Measurements from ENCODE around the gene FAF2.
"Not testable (repeated sequence)": the region's sequence is repeated elsewhere in the genome, so short reads cannot be mapped to it uniquely, and the experiment has no call there.

Gene FAF2

DNA sequence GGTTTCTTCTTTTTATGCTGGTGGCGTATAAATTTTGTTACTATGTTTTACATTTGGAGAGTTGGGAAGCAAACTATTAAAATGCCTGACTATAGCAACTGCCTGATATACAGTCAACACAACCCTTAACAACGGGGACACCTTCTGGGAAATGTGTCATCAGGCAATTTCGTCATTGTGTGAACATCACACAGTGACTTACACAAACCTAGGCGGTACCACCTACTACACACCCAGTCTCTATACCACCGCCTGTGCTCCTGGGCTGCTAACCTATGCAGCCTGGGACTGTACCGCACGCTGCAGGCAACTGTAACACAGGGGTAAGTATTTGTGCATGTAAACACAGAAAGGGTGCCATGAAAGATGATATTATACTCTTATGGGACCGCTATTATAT lies 99.6 kb downstream of the FAF2 start:
- peaks cover 23% of the 10 kb centered on the region for H3K4me1 ChIP-seq (ENCODE audit: insufficient read depth, poor library complexity, severe bottlenecking)
- no peaks in the 10 kb centered on the region for H3K36me3 ChIP-seq (ENCODE audit: low read depth)
- no peak overlapping the region for H3K4me3 ChIP-seq (ENCODE audit: severe bottlenecking)
- no peaks in the 10 kb centered on the region for H3K9me3 ChIP-seq (ENCODE audit: severe bottlenecking)
- no peak overlapping the region for H3K27ac ChIP-seq (ENCODE audit: poor library complexity, severe bottlenecking)
- DNase-seq (ENCODE audit: low spot score) (no peak), ATAC-seq (ENCODE audit: low read depth) (no peak)
- TF ChIP-seq, protein P1, sequence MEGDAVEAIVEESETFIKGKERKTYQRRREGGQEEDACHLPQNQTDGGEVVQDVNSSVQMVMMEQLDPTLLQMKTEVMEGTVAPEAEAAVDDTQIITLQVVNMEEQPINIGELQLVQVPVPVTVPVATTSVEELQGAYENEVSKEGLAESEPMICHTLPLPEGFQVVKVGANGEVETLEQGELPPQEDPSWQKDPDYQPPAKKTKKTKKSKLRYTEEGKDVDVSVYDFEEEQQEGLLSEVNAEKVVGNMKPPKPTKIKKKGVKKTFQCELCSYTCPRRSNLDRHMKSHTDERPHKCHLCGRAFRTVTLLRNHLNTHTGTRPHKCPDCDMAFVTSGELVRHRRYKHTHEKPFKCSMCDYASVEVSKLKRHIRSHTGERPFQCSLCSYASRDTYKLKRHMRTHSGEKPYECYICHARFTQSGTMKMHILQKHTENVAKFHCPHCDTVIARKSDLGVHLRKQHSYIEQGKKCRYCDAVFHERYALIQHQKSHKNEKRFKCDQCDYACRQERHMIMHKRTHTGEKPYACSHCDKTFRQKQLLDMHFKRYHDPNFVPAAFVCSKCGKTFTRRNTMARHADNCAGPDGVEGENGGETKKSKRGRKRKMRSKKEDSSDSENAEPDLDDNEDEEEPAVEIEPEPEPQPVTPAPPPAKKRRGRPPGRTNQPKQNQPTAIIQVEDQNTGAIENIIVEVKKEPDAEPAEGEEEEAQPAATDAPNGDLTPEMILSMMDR (IDR thresholded peaks at IDR 0.05; ENCODE audit: poor library complexity, severe bottlenecking), result no peak
- H3K27me3 ChIP-seq (ENCODE audit: insufficient read depth, poor library complexity, severe bottlenecking), result no peaks in the 10 kb centered on the region

DNA sequence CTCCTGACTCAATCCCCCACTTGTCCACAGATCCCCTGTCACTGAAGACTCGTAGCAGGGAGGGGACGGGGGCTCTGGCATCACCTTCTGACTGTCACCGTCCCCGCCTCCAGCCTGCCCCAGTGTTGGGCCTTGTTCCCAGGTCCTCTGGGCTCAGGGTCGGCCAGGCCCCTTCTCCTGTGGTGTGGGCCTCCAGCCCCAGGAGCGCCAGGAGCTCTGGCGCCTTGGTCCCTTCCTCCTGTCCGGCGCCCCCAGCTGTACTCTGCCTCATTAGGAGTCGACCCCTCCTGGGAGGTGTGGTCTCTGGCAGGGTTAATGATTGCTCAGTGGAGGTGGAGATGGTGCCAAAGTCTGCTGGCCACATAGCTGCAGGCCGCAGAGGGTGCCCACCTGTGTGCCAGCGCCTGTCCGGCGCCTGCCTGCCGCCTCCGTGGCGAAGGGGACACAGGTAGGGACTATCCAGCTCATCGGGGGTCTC lies 100.8 kb downstream of the FAF2 start, which contains the start of gene CDHR2:
TSS of gene CDHR2 (plus strand) at position 376 of the 478 bp plus-strand sequence. CDS start 16,011 bp downstream, outside the sequence.
- H3K4me1 ChIP-seq (ENCODE audit: insufficient read depth, poor library complexity, severe bottlenecking), result peaks cover 34% of the 10 kb centered on the region

DNA sequence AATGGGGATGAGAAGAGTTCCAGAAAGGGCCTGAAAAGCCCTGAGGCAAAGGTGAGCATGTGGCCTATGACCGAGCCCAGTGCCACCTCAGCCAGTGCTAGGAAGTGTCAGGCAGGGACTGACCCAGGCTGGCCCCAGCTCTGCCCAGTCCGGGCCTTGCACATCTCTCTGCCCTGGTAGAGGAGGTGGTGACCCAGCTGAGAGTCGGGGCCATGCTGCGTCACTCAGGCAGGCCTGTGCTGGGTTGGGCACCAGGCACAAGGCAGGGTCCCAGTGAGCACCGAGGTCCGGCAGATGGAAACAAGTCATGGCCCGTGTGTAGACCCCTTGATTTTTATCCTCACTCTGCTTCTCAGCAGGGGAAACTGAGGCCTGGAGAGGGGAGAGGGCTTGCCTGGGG lies 101.7 kb downstream of the FAF2 start:
- Histone ChIP-seq H3K36me3 (ENCODE audit: low read depth) (no peaks in the 10 kb centered on the region), H3K27ac (ENCODE audit: poor library complexity, severe bottlenecking) (no peak overlapping the region), H3K4me1 (ENCODE audit: insufficient read depth, poor library complexity, severe bottlenecking) (peaks cover 37% of the 10 kb centered on the region), H3K27me3 (ENCODE audit: insufficient read depth, poor library complexity, severe bottlenecking) (no peaks in the 10 kb centered on the region), H3K9me3 (ENCODE audit: severe bottlenecking) (no peaks in the 10 kb centered on the region), H3K4me3 (ENCODE audit: severe bottlenecking) (no peak overlapping the region)
- DNase-seq (ENCODE audit: low spot score) (no peak), ATAC-seq (ENCODE audit: low read depth) (no peak)
- TF ChIP-seq, protein P1 (IDR thresholded peaks at IDR 0.05; ENCODE audit: poor library complexity, severe bottlenecking), result no peak

More for the DNA sequence above, 100.8 kb downstream of the FAF2 start, which contains the start of gene CDHR2:
- no peaks in the 10 kb centered on the region for H3K27me3 ChIP-seq (ENCODE audit: insufficient read depth, poor library complexity, severe bottlenecking)
- ATAC-seq (ENCODE audit: low read depth), result no peak
- H3K9me3 ChIP-seq (ENCODE audit: severe bottlenecking), result no peaks in the 10 kb centered on the region
- H3K27ac ChIP-seq (ENCODE audit: poor library complexity, severe bottlenecking), result no peak within 1 kb of the TSS
- H3K36me3 ChIP-seq (ENCODE audit: low read depth), result no peaks in the 10 kb centered on the region
- TF ChIP-seq, protein P1 (IDR thresholded peaks at IDR 0.05; ENCODE audit: poor library complexity, severe bottlenecking), result no peak
- no peak for DNase-seq (ENCODE audit: low spot score)
- H3K4me3 ChIP-seq (ENCODE audit: severe bottlenecking), result no peak within 1 kb of the TSS

DNA sequence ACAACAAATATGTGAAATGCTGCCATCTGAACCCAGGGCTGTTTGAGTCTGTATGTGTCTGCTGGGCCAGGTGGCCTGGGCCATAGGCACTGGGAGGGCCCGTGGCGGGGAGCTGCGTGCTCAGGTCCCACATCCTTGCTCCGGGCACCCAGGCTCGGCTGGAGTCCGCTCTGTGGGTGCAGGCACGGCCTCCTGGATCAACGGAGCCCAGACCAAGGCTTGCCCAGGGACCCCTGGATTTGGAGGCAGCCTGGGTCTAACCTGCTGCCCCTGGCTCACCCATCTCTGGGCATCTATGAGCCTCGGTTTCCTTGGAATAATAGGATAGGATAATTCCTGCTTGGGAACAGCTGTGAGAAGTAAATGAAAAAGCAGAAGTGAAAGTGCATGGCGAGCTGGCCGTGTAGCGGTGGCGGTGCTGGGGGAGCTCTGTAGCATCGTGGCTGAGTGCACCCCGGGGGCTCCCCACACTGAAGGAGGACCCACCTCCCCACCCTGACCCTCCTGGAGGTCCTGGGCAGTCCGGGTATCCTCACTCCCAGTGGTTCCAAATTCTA lies 102.2 kb downstream of the FAF2 start:
- Histone ChIP-seq H3K4me3 (ENCODE audit: severe bottlenecking) (no peak overlapping the region), H3K27me3 (ENCODE audit: insufficient read depth, poor library complexity, severe bottlenecking) (no peaks in the 10 kb centered on the region), H3K27ac (ENCODE audit: poor library complexity, severe bottlenecking) (no peak overlapping the region), H3K36me3 (ENCODE audit: low read depth) (no peaks in the 10 kb centered on the region), H3K4me1 (ENCODE audit: insufficient read depth, poor library complexity, severe bottlenecking) (peaks cover 37% of the 10 kb centered on the region), H3K9me3 (ENCODE audit: severe bottlenecking) (no peaks in the 10 kb centered on the region)
- DNase-seq (ENCODE audit: low spot score) (no peak), ATAC-seq (ENCODE audit: low read depth) (no peak)
- TF ChIP-seq, protein P1 (IDR thresholded peaks at IDR 0.05; ENCODE audit: poor library complexity, severe bottlenecking), result no peak

DNA sequence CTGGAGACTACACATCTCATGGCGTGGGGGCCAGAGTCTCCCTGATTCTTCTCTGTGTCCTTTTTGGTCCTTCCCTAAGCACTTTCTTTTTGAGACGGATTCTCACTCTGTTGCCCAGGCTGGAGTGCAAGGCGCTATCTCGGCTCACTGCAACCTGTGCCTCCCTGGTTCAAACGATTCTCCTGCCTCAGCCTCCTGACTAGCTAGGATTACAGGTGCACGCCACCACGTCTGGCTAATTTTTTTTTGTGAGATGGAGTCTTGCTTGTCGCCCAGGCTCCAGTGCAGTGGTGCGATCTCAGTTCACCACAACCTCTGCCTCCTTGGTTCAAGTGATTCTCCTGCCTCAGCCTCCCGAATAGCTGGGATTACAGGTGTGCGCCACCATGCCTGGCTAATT lies 102.8 kb downstream of the FAF2 start:
- not testable (repeated sequence) for H3K4me3 ChIP-seq (ENCODE audit: severe bottlenecking); H3K27ac ChIP-seq (ENCODE audit: poor library complexity, severe bottlenecking); ATAC-seq (ENCODE audit: low read depth); DNase-seq (ENCODE audit: low spot score); H3K9me3 ChIP-seq (ENCODE audit: severe bottlenecking); H3K36me3 ChIP-seq (ENCODE audit: low read depth); H3K27me3 ChIP-seq (ENCODE audit: insufficient read depth, poor library complexity, severe bottlenecking)
- H3K4me1 ChIP-seq (ENCODE audit: insufficient read depth, poor library complexity, severe bottlenecking), result peaks cover 37% of the 10 kb centered on the region

Measured in RWPE2 (cell line).